GM20000 (cell line): Measurements from ENCODE around the gene LMBRD2.

Source experiments
- DNase-seq: peaks from one replicate; pipeline ENCODE4 v3.0.0; 2012; ENCODE audit warnings: low spot score
- CTCF ChIP-seq: IDR thresholded peaks from 2 replicates; pipeline ENCODE4 v1.5.1; 2012; ENCODE audit warnings: mild to moderate bottlenecking, control low read depth; ENCODE audit errors: extremely low read depth, missing control alignments

The LMBRD2 gene

GRCh38 chr5:36173426-36173825 is 21.7 kb upstream of the LMBRD2 start:
- TF ChIP-seq CTCF = no peak
- no peak for DNase-seq

GRCh38 chr5:36172599-36172998 is 20.9 kb upstream of the LMBRD2 start:
- TF ChIP-seq CTCF = no peak
- DNase-seq = no peak

- no peak for DNase-seq
- TF ChIP-seq CTCF = no peak
Observed at GRCh38 chr5:36170832-36171424, 19.2 kb upstream of the LMBRD2 start.

GRCh38 chr5:36168737-36169136 is 17.1 kb upstream of the LMBRD2 start:
- no peak for DNase-seq
- TF ChIP-seq CTCF = no peak

- no peak for DNase-seq
- no peak for TF ChIP-seq CTCF
Observed at GRCh38 chr5:36164461-36164860, 12.8 kb upstream of the LMBRD2 start.

GRCh38 chr5:36162810-36163486 is 11.3 kb upstream of the LMBRD2 start:
- no peak for TF ChIP-seq CTCF
- no peak for DNase-seq

GRCh38 chr5:36161361-36161760 is 9.7 kb upstream of the LMBRD2 start:
- no peak for TF ChIP-seq CTCF
- no peak for DNase-seq
